GM23338 (cell line): ENCODE measurements around the gene MYH6. TPM values are rescaled to one million over a fixed set of nuclear protein-coding genes. Genes with fewer than 3 reads are reported as not detected.

Experiments used
- microRNA counts: library from miRNA; unstranded; fragments of <30 nt; microRNA quantifications from one replicate; lab custom pipeline; 2017
- microRNA-seq: library from miRNA; unstranded; fragments of <30 nt; microRNA quantifications from one replicate; pipeline ENCODE4, GENCODE V29; 2017
- polyA plus RNA-seq: library from polyadenylated mRNA; unstranded; fragments of >200 nt; fragmentation: Nextera tagmentation; extraction: Ambion mirVana; gene quantifications from 2 replicates; pipeline ENCODE4 v1.2.1, GENCODE V29; 2016
- small RNA-seq: library from RNA; depleted of rRNA; stranded (forward); fragments of <200 nt; gene quantifications from one replicate; pipeline ENCODE3, GENCODE V24; 2014; ENCODE audit warnings: low replicate concordance
- total RNA-seq: library from RNA; depleted of rRNA; stranded (reverse); fragments of >200 nt; shearing (Covaris generic); gene quantifications from 2 replicates; pipeline ENCODE4 v1.2.3, GENCODE V29; 2014; rRNA removed

MYH6 gene
- total and polyA plus RNA-seq, 2 experiments from 2014 or later, result 0.03 to 0.10 TPM

MicroRNAs encoded within 50 kb of the gene (microRNA counts, 767-probe panel; counts per million panel counts)
- microRNA hsa-miR-208a (lab: Ali Mortazavi, UCI) (not detected), microRNA hsa-miR-208b (lab: Ali Mortazavi, UCI) (not detected)

Small RNAs within 50 kb of the gene (microRNA-seq; reads per million reads assigned to microRNA genes)
- gene MIR208A (not detected), gene MIR208B (not detected)

Small RNAs within 50 kb of the gene (small RNA-seq; reads per million reads assigned to genes)
- gene MIR208A, result not detected
- gene MIR208B, result not detected

Other genes with a start within 250 kb of the MYH6 start
- 105 and 117 TPM in 2 replicates for gene SLC7A8, start 224.6 kb downstream of the MYH6 start, total RNA-seq
- gene SLC7A8, start 224.6 kb downstream of the MYH6 start, polyA plus RNA-seq, result 122 and 124 TPM in 2 replicates
- not detected in 2 replicates for gene RNF212B, start 170.3 kb downstream of the MYH6 start, total RNA-seq
- gene RNF212B, start 170.3 kb downstream of the MYH6 start, polyA plus RNA-seq, result 0.68 TPM in 1 of 2 replicates, not detected in the other
- gene HOMEZ, start 122.1 kb downstream of the MYH6 start, total RNA-seq, result 4.5 and 5.3 TPM in 2 replicates
- 7.9 and 8.4 TPM in 2 replicates for gene HOMEZ, start 122.1 kb downstream of the MYH6 start, polyA plus RNA-seq
- gene PPP1R3E, start 105.4 kb downstream of the MYH6 start, total RNA-seq, result 0.66 and 2.3 TPM in 2 replicates
- 1.8 and 2.5 TPM in 2 replicates for gene PPP1R3E, start 105.4 kb downstream of the MYH6 start, polyA plus RNA-seq
- 11.0 and 12.3 TPM in 2 replicates for gene BCL2L2, start 101.4 kb downstream of the MYH6 start, total RNA-seq
- 3.5 and 3.6 TPM in 2 replicates for gene BCL2L2, start 101.4 kb downstream of the MYH6 start, polyA plus RNA-seq
- 110 and 116 TPM in 2 replicates for gene PABPN1, start 86.8 kb downstream of the MYH6 start, total RNA-seq
- gene PABPN1, start 86.8 kb downstream of the MYH6 start, polyA plus RNA-seq, result 342 and 384 TPM in 2 replicates
- gene SLC22A17, start 55.4 kb downstream of the MYH6 start, total RNA-seq, result 52.6 and 56.6 TPM in 2 replicates
- 28.6 and 29.5 TPM in 2 replicates for gene SLC22A17, start 55.4 kb downstream of the MYH6 start, polyA plus RNA-seq
- gene EFS, start 43.1 kb downstream of the MYH6 start, total RNA-seq, result 13.6 and 18.9 TPM in 2 replicates
- gene EFS, start 43.1 kb downstream of the MYH6 start, polyA plus RNA-seq, result 5.1 and 6.4 TPM in 2 replicates
- not detected in 2 replicates for gene IL25, start 35.5 kb downstream of the MYH6 start, total RNA-seq
- gene IL25, start 35.5 kb downstream of the MYH6 start, polyA plus RNA-seq, result not detected in 2 replicates
- 0.24 and 0.27 TPM in 2 replicates for gene CMTM5, start 31.2 kb downstream of the MYH6 start, total RNA-seq
- gene CMTM5, start 31.2 kb downstream of the MYH6 start, polyA plus RNA-seq, result not detected in 2 replicates
- not detected in 2 replicates for gene MYH7, start 27.4 kb upstream of the MYH6 start, total RNA-seq
- gene MYH7, start 27.4 kb upstream of the MYH6 start, polyA plus RNA-seq, result 0.05 TPM in 1 of 2 replicates, not detected in the other
- 48.6 and 67.1 TPM in 2 replicates for gene NGDN, start 61.4 kb upstream of the MYH6 start, total RNA-seq
- gene NGDN, start 61.4 kb upstream of the MYH6 start, polyA plus RNA-seq, result 81.6 and 90.8 TPM in 2 replicates
- gene ZFHX2, start 143.5 kb upstream of the MYH6 start, total RNA-seq, result 9.9 and 11.6 TPM in 2 replicates
- gene ZFHX2, start 143.5 kb upstream of the MYH6 start, polyA plus RNA-seq, result 18.5 and 22.4 TPM in 2 replicates
- gene THTPA, start 148.0 kb upstream of the MYH6 start, total RNA-seq, result 15.0 and 21.3 TPM in 2 replicates
- gene THTPA, start 148.0 kb upstream of the MYH6 start, polyA plus RNA-seq, result 6.3 and 8.6 TPM in 2 replicates
- gene AP1G2, start 159.5 kb upstream of the MYH6 start, total RNA-seq, result 63.5 and 70.8 TPM in 2 replicates
- gene AP1G2, start 159.5 kb upstream of the MYH6 start, polyA plus RNA-seq, result 53.7 and 55.3 TPM in 2 replicates
- 28.5 and 29.9 TPM in 2 replicates for gene JPH4, start 170.5 kb upstream of the MYH6 start, total RNA-seq
- 11.0 and 11.9 TPM in 2 replicates for gene JPH4, start 170.5 kb upstream of the MYH6 start, polyA plus RNA-seq
- 0.35 and 0.42 TPM in 2 replicates for gene DHRS2, start 228.1 kb upstream of the MYH6 start, total RNA-seq
- gene DHRS2, start 228.1 kb upstream of the MYH6 start, polyA plus RNA-seq, result 0.48 and 0.92 TPM in 2 replicates